Stomach (tissue), 9 donors: ENCODE data around the gene PAK5. TPM values are rescaled to one million over a fixed set of nuclear protein-coding genes. Genes with fewer than 3 reads are reported as not detected.

Experiments used
- DNase-seq, 2 donors: peaks; one replicate each; pipeline versions ENCODE4 v3.0.0 to v3.0.0-alpha.2; 2013 to 2019
- H3K27ac ChIP-seq, 5 donors: fragments of 200-600 bp in 4 of 5; sonication (generic) in 4 of 5; one replicate each; pipeline ENCODE4 v1.5.1; 2013 to 2019; ENCODE audit warnings: mild to moderate bottlenecking in 1 of 5, moderate library complexity in 1 of 5
- H3K27me3 ChIP-seq, 3 donors: fragments of 200-600 bp; sonication (generic); one replicate each; pipeline ENCODE4 v1.5.1; 2017 to 2019; ENCODE audit warnings: mixed run types in 1 of 3
- H3K36me3 ChIP-seq, 4 donors: fragments of 200-600 bp; sonication (generic); 1 replicate in 3 of 4; 2 replicates in 1 of 4; pipeline ENCODE4 v1.5.1; 2016 to 2019
- H3K4me1 ChIP-seq, 4 donors: fragments of 200-600 bp; sonication (generic); one replicate each; pipeline ENCODE4 v1.5.1; 2016 to 2019
- H3K4me3 ChIP-seq, 4 donors: fragments of 200-600 bp; sonication (generic) in 3 of 4; one replicate each; pipeline ENCODE4 v1.5.1; 2016 to 2019; ENCODE audit warnings: mild to moderate bottlenecking in 1 of 4
- H3K9me3 ChIP-seq, 4 donors: fragments of 200-600 bp; sonication (generic); one replicate each; pipeline ENCODE4 v1.5.1; 2016 to 2019
- CTCF ChIP-seq, 7 experiments: fragments of 450-650 bp in 4 of 7; fragments of 200-600 bp in 3 of 7; sonication (generic) in 3 of 7; IDR thresholded peaks; one replicate each; pipeline ENCODE4 v1.5.1; 2016 to 2019; ENCODE audit warnings: antibody characterized with exemption in 7 of 7, control low read depth in 2 of 7, mild to moderate bottlenecking in 1 of 7
- EP300 ChIP-seq: sonication (generic); formaldehyde crosslinking; IDR thresholded peaks from one replicate; pipeline ENCODE4 v1.6.1; 2017; ENCODE audit warnings: antibody characterized with exemption
- POLR2A ChIP-seq, 4 donors: fragments of 450-650 bp; IDR thresholded peaks; one replicate each; pipeline ENCODE4 v1.6.1; 2016; ENCODE audit warnings: antibody characterized with exemption in 4 of 4, control low read depth in 2 of 4, mild to moderate bottlenecking in 1 of 4, moderate library complexity in 1 of 4
- POLR2AphosphoS5 ChIP-seq, 3 donors: sonication (generic); formaldehyde crosslinking; IDR thresholded peaks; one replicate each; pipeline ENCODE4 v1.6.1; 2016; ENCODE audit warnings: antibody characterized with exemption in 3 of 3
- WGBS, 5 donors: extraction: QIAGEN DNeasy Blood & Tissue Kit in 3 of 5; methylation state at CpG; one replicate each; pipeline versions ENCODE4 v1.1.5 to v1.1.7; 2013 to 2018; 5-methylcytosine and 5-hydroxymethylcytosine counted together
- intact Hi-C: fragments of 100-400 bp; cut with DNase I; formaldehyde crosslinking; loops from one replicate; pipeline ENCODE4 v1.15.1; 2023; ENCODE audit warnings: low total_unique reads
- polyA plus RNA-seq, 3 donors: library from polyadenylated mRNA; stranded (reverse); fragments of 200-250 nt; gene quantifications; one replicate each; pipeline ENCODE4 v1.2.3, GENCODE V29; 2013
- total RNA-seq, 5 donors: library from RNA; depleted of rRNA; stranded (reverse); fragments of >200 nt; gene quantifications; one replicate each; pipeline versions ENCODE4 v1.1.0 to v1.2.3, GENCODE V29; 2014 to 2016
- donor health status: healthy with polysubstance abuse.
- donor health status: Bipolar disorder and iron deficiency.
- donor health status: healthy.

Gene PAK5
- total and polyA plus RNA-seq, 8 donors, result under 0.01 to 0.92 (median 0.35) TPM; not detected in 3

GRCh38 chr20:9509246-9509645, 329.6 kb downstream of the PAK5 start:
- Histone ChIP-seq H3K27ac (no peak overlapping the region), H3K4me3 (no peak overlapping the region), H3K4me1 (peaks cover 0 to 32% (median 21%) of the 10 kb centered on the region in 4 donors), H3K36me3 (no peaks in the 10 kb centered on the region), H3K9me3 (no peaks in the 10 kb centered on the region), H3K27me3 (peaks cover 4 to 86% (median 39%) of the 10 kb centered on the region in 3 donors)
- TF ChIP-seq POLR2A (IDR thresholded peaks at IDR 0.05) (no peak), POLR2AphosphoS5 (IDR thresholded peaks at IDR 0.05) (no peak), CTCF (IDR thresholded peaks at IDR 0.05) (no peak), EP300 (no peak)
- intact Hi-C loops, result no loop called here
- DNase-seq, result no peak
- 26 to 41% (median 32%) methylated on average over 4 of the region's 4 CpGs for WGBS, 5 donors

- peaks cover 0 to 31% (median 20%) of the 10 kb centered on the region in 4 donors for H3K4me1 ChIP-seq
- H3K36me3 ChIP-seq, result no peaks in the 10 kb centered on the region
- no peak overlapping the region for H3K27ac ChIP-seq
- H3K27me3 ChIP-seq, result peaks cover 4 to 81% (median 39%) of the 10 kb centered on the region in 3 donors
- intact Hi-C loops, result no loop called here
- WGBS, 5 donors, result 6 to 13% (median 7%) methylated on average over 10 to 30 of the region's 30 CpGs
- H3K4me3 ChIP-seq, result no peak overlapping the region
- TF ChIP-seq CTCF (IDR thresholded peaks at IDR 0.05), result no peak
- TF ChIP-seq POLR2A (IDR thresholded peaks at IDR 0.05), result no peak
- TF ChIP-seq POLR2AphosphoS5 (IDR thresholded peaks at IDR 0.05), result no peak
- no peak for TF ChIP-seq EP300
- H3K9me3 ChIP-seq, result no peaks in the 10 kb centered on the region
- DNase-seq, result no peak
These were observed 330.1 kb downstream of the PAK5 start for GRCh38 chr20:9508696-9509178.

- WGBS, 5 donors, result 4 to 15% (median 6%) methylated on average over 23 of the region's 23 CpGs
- intact Hi-C loops, result no loop called here
- no peaks in the 10 kb centered on the region for H3K9me3 ChIP-seq
- peaks cover 4 to 76% (median 39%) of the 10 kb centered on the region in 3 donors for H3K27me3 ChIP-seq
- no peak for DNase-seq
- H3K4me3 ChIP-seq, result peak overlapping the region in 1 of 4 donors; percentile 22
- TF ChIP-seq POLR2AphosphoS5 (IDR thresholded peaks at IDR 0.05) (no peak), POLR2A (IDR thresholded peaks at IDR 0.05) (no peak)
- H3K36me3 ChIP-seq, result no peaks in the 10 kb centered on the region
- H3K27ac ChIP-seq, result no peak overlapping the region
- peaks cover 0 to 31% (median 20%) of the 10 kb centered on the region in 4 donors for H3K4me1 ChIP-seq
These were observed 330.6 kb downstream of the PAK5 start for GRCh38 chr20:9508240-9508661.

GRCh38 chr20:9507544-9508239, 331.2 kb downstream of the PAK5 start:
- peak overlapping the region in 1 of 4 donors; percentile 22 for H3K4me3 ChIP-seq
- H3K27me3 ChIP-seq, result peaks cover 4 to 76% (median 39%) of the 10 kb centered on the region in 3 donors
- no peak overlapping the region for H3K27ac ChIP-seq
- intact Hi-C loops, result no loop called here
- 4 to 9% (median 6%) methylated on average over 30 to 37 of the region's 37 CpGs for WGBS, 5 donors
- H3K36me3 ChIP-seq, result no peaks in the 10 kb centered on the region
- DNase-seq, result peak in 1 of 2 donors; percentile 23
- H3K9me3 ChIP-seq, result no peaks in the 10 kb centered on the region
- H3K4me1 ChIP-seq, result peaks cover 0 to 31% (median 20%) of the 10 kb centered on the region in 4 donors
- TF ChIP-seq POLR2A (IDR thresholded peaks at IDR 0.05) (no peak), EP300 (no peak), CTCF (IDR thresholded peaks at IDR 0.05) (no peak), POLR2AphosphoS5 (IDR thresholded peaks at IDR 0.05) (no peak)

- H3K9me3 ChIP-seq, result no peaks in the 10 kb centered on the region
- H3K4me3 ChIP-seq, result peak overlapping the region in 1 of 4 donors; percentile 29
- WGBS, 5 donors, result 4 to 12% (median 5%) methylated on average over 11 to 31 of the region's 31 CpGs
- peak in 1 of 2 donors; percentile 48 for DNase-seq
- H3K27me3 ChIP-seq, result peaks cover 4 to 72% (median 39%) of the 10 kb centered on the region in 3 donors
- H3K4me1 ChIP-seq, result peaks cover 0 to 31% (median 20%) of the 10 kb centered on the region in 4 donors
- H3K27ac ChIP-seq, result no peak overlapping the region
- intact Hi-C loops, result no loop called here
- TF ChIP-seq EP300, result no peak
- no peak for TF ChIP-seq POLR2A (IDR thresholded peaks at IDR 0.05)
- TF ChIP-seq CTCF (IDR thresholded peaks at IDR 0.05), result no peak
- TF ChIP-seq POLR2AphosphoS5 (IDR thresholded peaks at IDR 0.05), result no peak
- no peaks in the 10 kb centered on the region for H3K36me3 ChIP-seq
These were observed 331.9 kb downstream of the PAK5 start for GRCh38 chr20:9506964-9507369.
